Endothelial cell of umbilical vein (primary cell): ENCODE results near the gene NAV3. TPM values are rescaled to one million over a fixed set of nuclear protein-coding genes. Genes with fewer than 3 reads are reported as not detected.
A peak's percentile ranks its signal among the peaks of the same experiment; 100 is the strongest.

Experiments
- BruUV-seq: library from RNA; stranded (reverse); fragments of 400-500 nt; replicated peaks from 2 replicates; lab custom pipeline; 2021; lab: Mats Ljungman, UMichigan
- CTCF ChIA-PET: fragments of 300-600, 350-600 bp; sonication (Branson Sonifier 250); formaldehyde crosslinking; loops from one replicate; lab custom pipeline; 2021; ENCODE audit warnings: antibody characterized with exemption, inconsistent platforms; lab: Charles Lee
- POLR2A ChIA-PET: fragments of 300-600, 350-600 bp; sonication (Branson Sonifier 250); formaldehyde crosslinking; loops from one replicate; lab custom pipeline; 2021; ENCODE audit warnings: antibody characterized with exemption, inconsistent platforms; lab: Charles Lee
- DNase-seq: peaks from one replicate; pipeline ENCODE4 v3.0.0-alpha.2; 2011; ENCODE audit warnings: low read depth, low spot score
- FAIRE-seq: peaks from 2 replicates; lab custom pipeline; 2011; peaks lifted over from hg19 to GRCh38; lab: Jason Lieb, UNC
- H2AFZ ChIP-seq: 2 replicates; pipeline ENCODE4 v1.6.0; 2012; ENCODE audit warnings: low read depth, low read length, control low read depth, inconsistent platforms
- H3K27ac ChIP-seq: 2 replicates; pipeline ENCODE4 v1.5.1; 2011; ENCODE audit warnings: low read depth, mild to moderate bottlenecking, control low read depth, low read length, moderate library complexity; ENCODE audit not compliant: insufficient read depth
- H3K27me3 ChIP-seq, 2 experiments: 2 replicates each; pipeline versions ENCODE4 v1.6.0 to v1.6.1; 2011; ENCODE audit warnings: low read length in 2 of 2, mixed read lengths in 1 of 2; ENCODE audit not compliant: control insufficient read depth in 2 of 2, insufficient read depth in 2 of 2
- H3K36me3 ChIP-seq, 2 experiments: 2 replicates in 1 of 2; 3 replicates in 1 of 2; pipeline ENCODE4 v1.5.1; 2011; ENCODE audit warnings: low read length in 2 of 2, mild to moderate bottlenecking in 1 of 2, moderate library complexity in 1 of 2; ENCODE audit not compliant: control insufficient read depth in 2 of 2, insufficient read depth in 2 of 2; ENCODE audit errors: extremely low read depth in 1 of 2
- H3K4me1 ChIP-seq: 3 replicates; pipeline ENCODE4 v1.5.1; 2011; ENCODE audit warnings: mild to moderate bottlenecking, low read length; ENCODE audit not compliant: control insufficient read depth, insufficient read depth; ENCODE audit errors: extremely low read depth
- H3K4me2 ChIP-seq: 2 replicates; pipeline ENCODE4 v1.6.1; 2011; ENCODE audit warnings: low read length, control low read depth, mixed read lengths; ENCODE audit not compliant: insufficient read depth
- H3K4me3 ChIP-seq, 3 experiments: fragments of 200-600 bp in 1 of 3; sonication (generic), shearing (Covaris generic) in 1 of 3; replicated peaks in 1 of 3; 2 replicates each; pipeline ENCODE4 v1.5.1; 2011 to 2016; ENCODE audit warnings: control low read depth in 3 of 3, low read length in 3 of 3, mild to moderate bottlenecking in 2 of 3, inconsistent platforms in 1 of 3, low read depth in 1 of 3, moderate library complexity in 1 of 3; ENCODE audit not compliant: insufficient read depth in 1 of 3
- H3K79me2 ChIP-seq: 2 replicates; pipeline ENCODE4 v1.6.0; 2012; ENCODE audit warnings: low read length, inconsistent platforms; ENCODE audit not compliant: control insufficient read depth, insufficient read depth
- H3K9ac ChIP-seq: replicated peaks from 2 replicates; pipeline ENCODE3; 2011; ENCODE audit warnings: low read length, control low read depth; ENCODE audit not compliant: insufficient read depth; ENCODE audit errors: extremely low read depth
- H3K9me1 ChIP-seq: replicated peaks from 3 replicates; pipeline ENCODE4 v1.6.0; 2011; ENCODE audit warnings: mild to moderate bottlenecking, low read length; ENCODE audit not compliant: control insufficient read depth, insufficient read depth; ENCODE audit errors: extremely low read depth
- H3K9me3 ChIP-seq: replicated peaks from 2 replicates; pipeline ENCODE4 v1.5.1; 2012; ENCODE audit warnings: low read length, inconsistent platforms; ENCODE audit not compliant: control insufficient read depth, insufficient read depth
- H4K20me1 ChIP-seq: replicated peaks from 2 replicates; pipeline ENCODE3; 2011; ENCODE audit warnings: mild to moderate bottlenecking, low read length; ENCODE audit not compliant: control insufficient read depth, insufficient read depth; ENCODE audit errors: extremely low read depth
- EZH2 ChIP-seq: IDR thresholded peaks from 2 replicates; pipeline ENCODE4 v1.6.1; 2012; ENCODE audit warnings: borderline replicate concordance, low read depth, mild to moderate bottlenecking, moderate library complexity, low read length, inconsistent platforms; ENCODE audit not compliant: severe bottlenecking
- FOS ChIP-seq: IDR thresholded peaks from 2 replicates; pipeline ENCODE4 v1.6.1; 2011; ENCODE audit warnings: mild to moderate bottlenecking, low read length, moderate library complexity, borderline replicate concordance; ENCODE audit not compliant: insufficient read depth
- GATA2 ChIP-seq: IDR thresholded peaks from 2 replicates; pipeline ENCODE4 v1.7.0; 2011; ENCODE audit warnings: low read depth, mild to moderate bottlenecking, moderate library complexity, mixed read lengths, low read length; ENCODE audit not compliant: insufficient read length, insufficient read depth
- JUN ChIP-seq: IDR thresholded peaks from 2 replicates; pipeline ENCODE4 v1.6.1; 2011; ENCODE audit warnings: borderline replicate concordance, low read depth; ENCODE audit not compliant: insufficient read length, insufficient read depth
- MAX ChIP-seq: IDR thresholded peaks from 2 replicates; pipeline ENCODE4 v1.6.1; 2011; ENCODE audit not compliant: insufficient read depth, insufficient read length
- MYC ChIP-seq: IDR thresholded peaks from one replicate; pipeline ENCODE4 v1.6.1; 2011; ENCODE audit warnings: mild to moderate bottlenecking, low read depth, low read length
- POLR2A ChIP-seq: IDR thresholded peaks from 2 replicates; pipeline ENCODE4 v1.6.1; 2012; ENCODE audit warnings: low read depth, mild to moderate bottlenecking, control low read depth, low read length
- POLR2AphosphoS5 ChIP-seq: IDR thresholded peaks from 2 replicates; pipeline ENCODE4 v1.6.1; 2012; ENCODE audit warnings: low read depth, mild to moderate bottlenecking, control low read depth, low read length, moderate library complexity; ENCODE audit not compliant: insufficient read depth
- dilution Hi-C: fragments of 300-500 bp; cut with MboI; formaldehyde crosslinking; loops from one replicate; pipeline ENCODE4 v1.15.0; 2019; ENCODE audit warnings: low sequenced_read_pairs; ENCODE audit not compliant: extremely low pct_ligation_motif_present
- intact Hi-C: fragments of 100-400 bp; cut with micrococcal nuclease; formaldehyde crosslinking; loops from one replicate; pipeline ENCODE4 v1.10.0; 2022
- polyA plus RNA-seq, 4 experiments: library from polyadenylated mRNA; depleted of rRNA in 3 of 4; stranded (reverse) in 3 of 4; unstranded in 1 of 4; fragments of >200 nt; gene quantifications; 2 replicates each; pipeline versions ENCODE4 v1.2.1 to v1.2.3, GENCODE V29; 2011 to 2012; ENCODE audit warnings: missing spikeins in 1 of 4
- total RNA-seq: library from RNA; stranded (reverse); gene quantifications from 2 replicates; pipeline ENCODE4 v1.2.3, GENCODE V29; 2021
- TF ChIP-seq, protein P1 (sequence below), 2 donors: IDR thresholded peaks; 1 replicate in 1 of 2; 2 replicates in 1 of 2; pipeline ENCODE4 v1.5.1; 2011; ENCODE audit warnings: low read length in 2 of 2, mild to moderate bottlenecking in 2 of 2, moderate library complexity in 2 of 2, control low read depth in 1 of 2, inconsistent platforms in 1 of 2, low read depth in 1 of 2; ENCODE audit not compliant: insufficient read depth in 1 of 2; ENCODE audit errors: extremely low read depth in 1 of 2

NAV3 gene
- total and polyA plus RNA-seq, 2 donors (not counting 3 experiments of a cell fraction or from before 2014, with no cell fraction given), result 6.7 to 40.1 TPM

DNA sequence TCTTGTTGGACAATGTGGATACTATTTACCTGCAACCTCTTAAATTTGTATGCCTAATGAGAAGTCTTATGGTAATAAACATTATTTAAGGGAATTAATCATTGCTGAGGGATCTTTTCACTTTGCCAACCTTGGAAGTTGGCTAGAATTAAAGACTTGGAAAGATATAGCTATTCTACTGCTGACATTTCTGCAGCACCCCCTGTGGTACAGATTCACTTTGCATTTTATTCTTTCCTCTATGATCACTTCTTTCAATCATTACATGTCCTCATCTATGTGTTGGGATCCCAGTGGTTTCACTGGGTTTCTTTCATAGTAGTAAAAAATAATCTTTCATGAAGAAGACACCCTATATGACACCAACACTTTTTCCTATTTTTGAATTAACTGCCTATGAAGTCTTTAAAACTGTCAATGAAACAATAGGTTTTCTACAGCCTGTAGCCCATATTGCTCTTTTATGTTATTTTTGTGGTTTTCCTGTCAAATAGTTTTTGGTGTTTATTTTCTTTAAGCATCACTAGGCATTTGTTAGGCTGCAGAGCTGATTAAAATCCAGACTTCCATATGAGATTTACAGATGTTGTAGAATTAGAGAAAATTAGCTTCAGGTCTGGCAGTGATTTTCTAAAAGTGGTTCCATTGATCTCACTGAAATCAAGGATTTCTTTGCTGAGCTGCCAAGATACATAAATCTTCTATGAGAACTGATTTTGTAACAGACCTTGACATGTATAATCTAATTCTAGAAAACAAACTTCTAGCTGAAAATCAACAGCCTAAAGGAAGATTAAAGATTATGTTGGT is 256.1 kb downstream of the NAV3 start:
- Histone ChIP-seq H3K9me3 (no peaks in the 10 kb centered on the region), H3K9me1 (no peaks in the 10 kb centered on the region), H3K4me2 (no peak overlapping the region), H3K79me2 (peaks cover 18% of the 10 kb centered on the region), H3K4me1 (peaks cover 5% of the 10 kb centered on the region), H3K4me3 (no peak overlapping the region), H3K27me3 (no peaks in the 10 kb centered on the region), H3K9ac (no peak overlapping the region), H2AFZ (no peak overlapping the region), H4K20me1 (no peaks in the 10 kb centered on the region), H3K27ac (no peak overlapping the region), H3K36me3 (no peaks in the 10 kb centered on the region)
- intact Hi-C loops, result no loop called here
- ChIA-PET CTCF (interaction anchor here (0.9 to 2.3 kb wide), 8 partner anchors 9 to 87 kb away, joined by 3 to 11 read pairs (median 6); no protein-coding TSS in a partner anchor), POLR2A (no interaction called here)
- dilution Hi-C loops, result no loop called here
- DNase-seq (peak; percentile 24), FAIRE-seq (no peak)
- TF ChIP-seq, protein P1, sequence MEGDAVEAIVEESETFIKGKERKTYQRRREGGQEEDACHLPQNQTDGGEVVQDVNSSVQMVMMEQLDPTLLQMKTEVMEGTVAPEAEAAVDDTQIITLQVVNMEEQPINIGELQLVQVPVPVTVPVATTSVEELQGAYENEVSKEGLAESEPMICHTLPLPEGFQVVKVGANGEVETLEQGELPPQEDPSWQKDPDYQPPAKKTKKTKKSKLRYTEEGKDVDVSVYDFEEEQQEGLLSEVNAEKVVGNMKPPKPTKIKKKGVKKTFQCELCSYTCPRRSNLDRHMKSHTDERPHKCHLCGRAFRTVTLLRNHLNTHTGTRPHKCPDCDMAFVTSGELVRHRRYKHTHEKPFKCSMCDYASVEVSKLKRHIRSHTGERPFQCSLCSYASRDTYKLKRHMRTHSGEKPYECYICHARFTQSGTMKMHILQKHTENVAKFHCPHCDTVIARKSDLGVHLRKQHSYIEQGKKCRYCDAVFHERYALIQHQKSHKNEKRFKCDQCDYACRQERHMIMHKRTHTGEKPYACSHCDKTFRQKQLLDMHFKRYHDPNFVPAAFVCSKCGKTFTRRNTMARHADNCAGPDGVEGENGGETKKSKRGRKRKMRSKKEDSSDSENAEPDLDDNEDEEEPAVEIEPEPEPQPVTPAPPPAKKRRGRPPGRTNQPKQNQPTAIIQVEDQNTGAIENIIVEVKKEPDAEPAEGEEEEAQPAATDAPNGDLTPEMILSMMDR (IDR thresholded peaks at IDR 0.05; ENCODE audit: extremely low read depth in 1 of 2, insufficient read depth in 1 of 2, low read depth in 1 of 2, low read length in 2 of 2), result peak in 1 of 2 donors; percentile 12
- no peak for TF ChIP-seq MAX
- no TSS peak for BruUV-seq

DNA sequence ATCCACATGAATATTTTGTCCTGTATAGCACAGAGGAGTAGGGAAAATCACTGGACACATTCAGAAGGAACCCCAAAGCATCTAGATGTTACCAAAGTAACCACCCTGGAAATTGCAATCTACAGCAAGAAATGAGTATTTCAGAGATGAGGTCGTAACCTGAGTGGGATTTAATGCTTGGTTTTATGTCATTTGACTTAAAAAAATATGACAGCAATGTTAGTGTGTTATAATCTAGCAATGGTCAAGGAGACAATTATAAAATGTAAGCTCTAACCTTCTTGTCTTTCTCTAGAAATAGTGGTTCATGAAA is 256.6 kb downstream of the NAV3 start:
- Histone ChIP-seq H3K4me3 (no peak overlapping the region), H2AFZ (no peak overlapping the region), H3K4me2 (no peak overlapping the region), H3K27ac (no peak overlapping the region), H4K20me1 (no peaks in the 10 kb centered on the region), H3K36me3 (no peaks in the 10 kb centered on the region), H3K27me3 (no peaks in the 10 kb centered on the region), H3K79me2 (peaks cover 18% of the 10 kb centered on the region), H3K4me1 (peaks cover 5% of the 10 kb centered on the region), H3K9me1 (no peaks in the 10 kb centered on the region), H3K9me3 (no peaks in the 10 kb centered on the region), H3K9ac (no peak overlapping the region)
- dilution Hi-C loops, result no loop called here
- TF ChIP-seq GATA2 (no peak), FOS (no peak), POLR2AphosphoS5 (no peak), MAX (no peak), MYC (no peak), JUN (no peak), POLR2A (no peak), EZH2 (no peak)
- TF ChIP-seq, protein P1 (IDR thresholded peaks at IDR 0.05; ENCODE audit: extremely low read depth in 1 of 2, insufficient read depth in 1 of 2, low read depth in 1 of 2, low read length in 2 of 2), result no peak
- FAIRE-seq, result no peak
- intact Hi-C loops, result no loop called here
- POLR2A ChIA-PET, result no interaction called here
- CTCF ChIA-PET, result interaction anchor here (0.9 to 2.3 kb wide), 7 partner anchors 9 to 88 kb away, joined by 3 to 11 read pairs (median 7); no protein-coding TSS in a partner anchor
- peak; percentile 6 for DNase-seq
- no TSS peak for BruUV-seq
